Left ventricle myocardium inferior (tissue), 1 donor: ENCODE results near the gene ZDHHC16. TPM values are rescaled to one million over a fixed set of nuclear protein-coding genes. Genes with fewer than 3 reads are reported as not detected.

ENCODE experiments used
- DNase-seq: peaks from one replicate; pipeline ENCODE4 v3.0.0-alpha.2; 2020
- H3K27ac ChIP-seq: fragments of 200-600 bp; replicated peaks from 2 replicates; pipeline ENCODE4 v1.8.0; 2021
- H3K27me3 ChIP-seq: fragments of 200-600 bp; 2 replicates; pipeline ENCODE4 v1.8.0; 2021; ENCODE audit warnings: low read depth
- H3K36me3 ChIP-seq: fragments of 200-600 bp; 2 replicates; pipeline ENCODE4 v1.8.0; 2021
- H3K4me1 ChIP-seq: fragments of 200-600 bp; 2 replicates; pipeline ENCODE4 v1.8.0; 2021
- H3K4me3 ChIP-seq: fragments of 200-600 bp; 2 replicates; pipeline ENCODE4 v1.8.0; 2021; ENCODE audit warnings: mild to moderate bottlenecking, moderate library complexity
- H3K9me3 ChIP-seq: fragments of 200-600 bp; replicated peaks from 2 replicates; pipeline ENCODE4 v1.8.0; 2021
- CTCF ChIP-seq: fragments of 200-600 bp; IDR thresholded peaks from 2 replicates; pipeline ENCODE4 v1.8.0; 2021; ENCODE audit warnings: antibody characterized with exemption, mild to moderate bottlenecking, borderline replicate concordance
- intact Hi-C: fragments of 100-400 bp; cut with micrococcal nuclease; formaldehyde crosslinking; loops from one replicate; pipeline ENCODE4 v1.11.0; 2022
- total RNA-seq: library from RNA; stranded (reverse); fragmentation: NEBNext Ultra II Directional; extraction: Animal tissue kit (Norgen Biotek cat#: 25700); gene quantifications from one replicate; pipeline ENCODE4 v1.2.1, GENCODE V29; 2021
- donor health status: DM: no; HTN: yes; CAD: no; lungs with severe emphysema.

The ZDHHC16 gene
- total RNA-seq, 1 donor from 2014 or later, result 17.8 TPM

GRCh38 chr10:97485647-97486281 is 39.8 kb downstream of the ZDHHC16 start:
- intact Hi-C loops, result no loop called here
- DNase-seq, result no peak
- no peaks in the 10 kb centered on the region for H3K27me3 ChIP-seq
- no peak for TF ChIP-seq CTCF
- peaks cover 27% of the 10 kb centered on the region for H3K36me3 ChIP-seq
- peaks cover 78% of the 10 kb centered on the region for H3K4me1 ChIP-seq
- H3K27ac ChIP-seq, result peak overlapping the region; percentile 31
- H3K4me3 ChIP-seq, result no peak overlapping the region
- H3K9me3 ChIP-seq, result no peaks in the 10 kb centered on the region

- TF ChIP-seq CTCF, result no peak
- H3K36me3 ChIP-seq, result peaks cover 6% of the 10 kb centered on the region
- H3K27me3 ChIP-seq, result no peaks in the 10 kb centered on the region
- peak overlapping the region; percentile 89 for H3K27ac ChIP-seq
- H3K4me3 ChIP-seq, result peak overlapping the region; percentile 34
- peaks cover 88% of the 10 kb centered on the region for H3K4me1 ChIP-seq
- H3K9me3 ChIP-seq, result no peaks in the 10 kb centered on the region
- DNase-seq, result peak; percentile 30
- intact Hi-C loops, result no loop called here
Observed at GRCh38 chr10:97490592-97490991, 44.6 kb downstream of the ZDHHC16 start.

GRCh38 chr10:97494151-97494550 is 48.2 kb downstream of the ZDHHC16 start:
- Histone ChIP-seq H3K9me3 (no peaks in the 10 kb centered on the region), H3K27me3 (no peaks in the 10 kb centered on the region), H3K27ac (peak overlapping the region; percentile 89), H3K4me3 (no peak overlapping the region), H3K4me1 (peaks cover 93% of the 10 kb centered on the region), H3K36me3 (no peaks in the 10 kb centered on the region)
- DNase-seq, result no peak
- intact Hi-C loops, result no loop called here
- TF ChIP-seq CTCF, result no peak

GRCh38 chr10:97494863-97495506 is 49.0 kb downstream of the ZDHHC16 start:
- H3K9me3 ChIP-seq, result no peaks in the 10 kb centered on the region
- TF ChIP-seq CTCF, result no peak
- DNase-seq, result no peak
- no peaks in the 10 kb centered on the region for H3K27me3 ChIP-seq
- H3K36me3 ChIP-seq, result no peaks in the 10 kb centered on the region
- intact Hi-C loops, result no loop called here
- H3K27ac ChIP-seq, result peak overlapping the region; percentile 89
- H3K4me1 ChIP-seq, result peaks cover 93% of the 10 kb centered on the region
- H3K4me3 ChIP-seq, result peak overlapping the region; percentile 18

- H3K27me3 ChIP-seq, result no peaks in the 10 kb centered on the region
- peak; percentile 82 for DNase-seq
- H3K4me3 ChIP-seq, result peak overlapping the region; percentile 88
- no peaks in the 10 kb centered on the region for H3K36me3 ChIP-seq
- TF ChIP-seq CTCF, result no peak
- peaks cover 94% of the 10 kb centered on the region for H3K4me1 ChIP-seq
- H3K9me3 ChIP-seq, result no peaks in the 10 kb centered on the region
- intact Hi-C loops, result no loop called here
- peak overlapping the region; percentile 95 for H3K27ac ChIP-seq
Observed at GRCh38 chr10:97497572-97498075, 51.6 kb downstream of the ZDHHC16 start.
